Measurements from ENCODE around the gene EHMT1.

Gene EHMT1

GRCh38 chr9:137670391-137671195 lies 51.8 kb downstream of the EHMT1 start:
- Histone ChIP-seq H3K4me1 (ENCODE audit: control insufficient read depth in 2 of 2, insufficient read depth in 2 of 2, low read length in 2 of 2) (peaks cover 9 to 16% of the 10 kb centered on the region in 2 donors), H3K27ac (ENCODE audit: low read depth in 2 of 2, low read length in 2 of 2) (peak overlapping the region in 1 of 2 donors; percentile 11), H3K36me3 (ENCODE audit: control insufficient read depth in 2 of 2, insufficient read depth in 2 of 2, low read length in 2 of 2) (peaks cover 4 to 5% of the 10 kb centered on the region in 2 donors), H3K27me3 (ENCODE audit: control insufficient read depth in 2 of 2, insufficient read depth in 2 of 2, low read length in 2 of 2) (no peaks in the 10 kb centered on the region), H3K9ac (ENCODE audit: low read depth in 1 of 2, low read length in 2 of 2) (no peak overlapping the region), H3K4me3 (ENCODE audit: low read length in 2 of 2) (peak overlapping the region in 1 of 2 donors; percentile 24), H3K9me3 (ENCODE audit: control insufficient read depth in 2 of 2, low read length in 2 of 2) (no peaks in the 10 kb centered on the region)

GRCh38 chr9:137671196-137671538 lies 52.4 kb downstream of the EHMT1 start:
- H3K27me3 ChIP-seq (ENCODE audit: control insufficient read depth in 2 of 2, insufficient read depth in 2 of 2, low read length in 2 of 2): no peaks in the 10 kb centered on the region
- peaks cover 9 to 16% of the 10 kb centered on the region in 2 donors for H3K4me1 ChIP-seq (ENCODE audit: control insufficient read depth in 2 of 2, insufficient read depth in 2 of 2, low read length in 2 of 2)
- no peak overlapping the region for H3K27ac ChIP-seq (ENCODE audit: low read depth in 2 of 2, low read length in 2 of 2)
- no peaks in the 10 kb centered on the region for H3K9me3 ChIP-seq (ENCODE audit: control insufficient read depth in 2 of 2, low read length in 2 of 2)
- peaks cover 4 to 5% of the 10 kb centered on the region in 2 donors for H3K36me3 ChIP-seq (ENCODE audit: control insufficient read depth in 2 of 2, insufficient read depth in 2 of 2, low read length in 2 of 2)
- H3K9ac ChIP-seq (ENCODE audit: low read depth in 1 of 2, low read length in 2 of 2): no peak overlapping the region
- no peak overlapping the region for H3K4me3 ChIP-seq (ENCODE audit: low read length in 2 of 2)

GRCh38 chr9:137671721-137672120 lies 52.9 kb downstream of the EHMT1 start:
- peaks cover 9 to 16% of the 10 kb centered on the region in 2 donors for H3K4me1 ChIP-seq (ENCODE audit: control insufficient read depth in 2 of 2, insufficient read depth in 2 of 2, low read length in 2 of 2)

GRCh38 chr9:137672907-137673791 lies 54.3 kb downstream of the EHMT1 start:
- peaks cover 5% of the 10 kb centered on the region in 2 donors for H3K36me3 ChIP-seq (ENCODE audit: control insufficient read depth in 2 of 2, insufficient read depth in 2 of 2, low read length in 2 of 2)
- no peak overlapping the region for H3K27ac ChIP-seq (ENCODE audit: low read depth in 2 of 2, low read length in 2 of 2)
- H3K4me3 ChIP-seq (ENCODE audit: low read length in 2 of 2): no peak overlapping the region
- H3K27me3 ChIP-seq (ENCODE audit: control insufficient read depth in 2 of 2, insufficient read depth in 2 of 2, low read length in 2 of 2): no peaks in the 10 kb centered on the region
- H3K9ac ChIP-seq (ENCODE audit: low read depth in 1 of 2, low read length in 2 of 2): no peak overlapping the region
- H3K4me1 ChIP-seq (ENCODE audit: control insufficient read depth in 2 of 2, insufficient read depth in 2 of 2, low read length in 2 of 2): peaks cover 9 to 16% of the 10 kb centered on the region in 2 donors
- H3K9me3 ChIP-seq (ENCODE audit: control insufficient read depth in 2 of 2, low read length in 2 of 2): no peaks in the 10 kb centered on the region

More at GRCh38 chr9:137671721-137672120, 52.9 kb downstream of the EHMT1 start:
- no peak overlapping the region for H3K9ac ChIP-seq (ENCODE audit: low read depth in 1 of 2, low read length in 2 of 2)
- H3K27me3 ChIP-seq (ENCODE audit: control insufficient read depth in 2 of 2, insufficient read depth in 2 of 2, low read length in 2 of 2): no peaks in the 10 kb centered on the region
- no peak overlapping the region for H3K27ac ChIP-seq (ENCODE audit: low read depth in 2 of 2, low read length in 2 of 2)
- H3K9me3 ChIP-seq (ENCODE audit: control insufficient read depth in 2 of 2, low read length in 2 of 2): no peaks in the 10 kb centered on the region
- peaks cover 4 to 5% of the 10 kb centered on the region in 2 donors for H3K36me3 ChIP-seq (ENCODE audit: control insufficient read depth in 2 of 2, insufficient read depth in 2 of 2, low read length in 2 of 2)
- H3K4me3 ChIP-seq (ENCODE audit: low read length in 2 of 2): no peak overlapping the region

- peaks cover 9 to 16% of the 10 kb centered on the region in 2 donors for H3K4me1 ChIP-seq (ENCODE audit: control insufficient read depth in 2 of 2, insufficient read depth in 2 of 2, low read length in 2 of 2)
- no peaks in the 10 kb centered on the region for H3K27me3 ChIP-seq (ENCODE audit: control insufficient read depth in 2 of 2, insufficient read depth in 2 of 2, low read length in 2 of 2)
- H3K4me3 ChIP-seq (ENCODE audit: low read length in 2 of 2): no peak overlapping the region
- H3K9ac ChIP-seq (ENCODE audit: low read depth in 1 of 2, low read length in 2 of 2): no peak overlapping the region
- no peaks in the 10 kb centered on the region for H3K9me3 ChIP-seq (ENCODE audit: control insufficient read depth in 2 of 2, low read length in 2 of 2)
- peaks cover 5 to 8% of the 10 kb centered on the region in 2 donors for H3K36me3 ChIP-seq (ENCODE audit: control insufficient read depth in 2 of 2, insufficient read depth in 2 of 2, low read length in 2 of 2)
- peak overlapping the region in 1 of 2 donors; percentile 16 for H3K27ac ChIP-seq (ENCODE audit: low read depth in 2 of 2, low read length in 2 of 2)
Measured at GRCh38 chr9:137673886-137674285, 55.1 kb downstream of the EHMT1 start.

GRCh38 chr9:137674307-137674975 lies 55.6 kb downstream of the EHMT1 start:
- H3K27ac ChIP-seq (ENCODE audit: low read depth in 2 of 2, low read length in 2 of 2): peak overlapping the region in 1 of 2 donors; percentile 16
- H3K9ac ChIP-seq (ENCODE audit: low read depth in 1 of 2, low read length in 2 of 2): no peak overlapping the region
- peaks cover under 1 to 4% of the 10 kb centered on the region in 2 donors for H3K36me3 ChIP-seq (ENCODE audit: control insufficient read depth in 2 of 2, insufficient read depth in 2 of 2, low read length in 2 of 2)
- no peak overlapping the region for H3K4me3 ChIP-seq (ENCODE audit: low read length in 2 of 2)
- peaks cover 12 to 18% of the 10 kb centered on the region in 2 donors for H3K4me1 ChIP-seq (ENCODE audit: control insufficient read depth in 2 of 2, insufficient read depth in 2 of 2, low read length in 2 of 2)
- no peaks in the 10 kb centered on the region for H3K27me3 ChIP-seq (ENCODE audit: control insufficient read depth in 2 of 2, insufficient read depth in 2 of 2, low read length in 2 of 2)
- no peaks in the 10 kb centered on the region for H3K9me3 ChIP-seq (ENCODE audit: control insufficient read depth in 2 of 2, low read length in 2 of 2)

GRCh38 chr9:137674976-137675320 lies 56.1 kb downstream of the EHMT1 start:
- Histone ChIP-seq H3K9ac (ENCODE audit: low read depth in 1 of 2, low read length in 2 of 2) (no peak overlapping the region), H3K4me1 (ENCODE audit: control insufficient read depth in 2 of 2, insufficient read depth in 2 of 2, low read length in 2 of 2) (peaks cover 14 to 23% of the 10 kb centered on the region in 2 donors), H3K36me3 (ENCODE audit: control insufficient read depth in 2 of 2, insufficient read depth in 2 of 2, low read length in 2 of 2) (peaks cover 0 to 4% of the 10 kb centered on the region in 2 donors), H3K9me3 (ENCODE audit: control insufficient read depth in 2 of 2, low read length in 2 of 2) (no peaks in the 10 kb centered on the region), H3K27ac (ENCODE audit: low read depth in 2 of 2, low read length in 2 of 2) (no peak overlapping the region), H3K27me3 (ENCODE audit: control insufficient read depth in 2 of 2, insufficient read depth in 2 of 2, low read length in 2 of 2) (no peaks in the 10 kb centered on the region), H3K4me3 (ENCODE audit: low read length in 2 of 2) (no peak overlapping the region)

- no peaks in the 10 kb centered on the region for H3K27me3 ChIP-seq (ENCODE audit: control insufficient read depth in 2 of 2, insufficient read depth in 2 of 2, low read length in 2 of 2)
- H3K9me3 ChIP-seq (ENCODE audit: control insufficient read depth in 2 of 2, low read length in 2 of 2): no peaks in the 10 kb centered on the region
- H3K4me1 ChIP-seq (ENCODE audit: control insufficient read depth in 2 of 2, insufficient read depth in 2 of 2, low read length in 2 of 2): peaks cover 5 to 19% of the 10 kb centered on the region in 2 donors
- no peak overlapping the region for H3K4me3 ChIP-seq (ENCODE audit: low read length in 2 of 2)
- H3K36me3 ChIP-seq (ENCODE audit: control insufficient read depth in 2 of 2, insufficient read depth in 2 of 2, low read length in 2 of 2): peaks cover 0 to 7% of the 10 kb centered on the region in 2 donors
- H3K27ac ChIP-seq (ENCODE audit: low read depth in 2 of 2, low read length in 2 of 2): no peak overlapping the region
- H3K9ac ChIP-seq (ENCODE audit: low read depth in 1 of 2, low read length in 2 of 2): no peak overlapping the region
Measured at GRCh38 chr9:137676998-137677397, 58.2 kb downstream of the EHMT1 start.

GRCh38 chr9:137678202-137678601 lies 59.4 kb downstream of the EHMT1 start:
- no peak overlapping the region for H3K27ac ChIP-seq (ENCODE audit: low read depth in 2 of 2, low read length in 2 of 2)
- H3K36me3 ChIP-seq (ENCODE audit: control insufficient read depth in 2 of 2, insufficient read depth in 2 of 2, low read length in 2 of 2): peaks cover 0 to 7% of the 10 kb centered on the region in 2 donors
- no peaks in the 10 kb centered on the region for H3K27me3 ChIP-seq (ENCODE audit: control insufficient read depth in 2 of 2, insufficient read depth in 2 of 2, low read length in 2 of 2)
- H3K9ac ChIP-seq (ENCODE audit: low read depth in 1 of 2, low read length in 2 of 2): no peak overlapping the region
- peaks cover 5 to 16% of the 10 kb centered on the region in 2 donors for H3K4me1 ChIP-seq (ENCODE audit: control insufficient read depth in 2 of 2, insufficient read depth in 2 of 2, low read length in 2 of 2)
- no peaks in the 10 kb centered on the region for H3K9me3 ChIP-seq (ENCODE audit: control insufficient read depth in 2 of 2, low read length in 2 of 2)
- H3K4me3 ChIP-seq (ENCODE audit: low read length in 2 of 2): no peak overlapping the region
